Effector memory CD4-positive, alpha-beta T cell (primary cell): ENCODE measurements around the gene PSMB4.
"Not testable (repeated sequence)": the region's sequence is repeated elsewhere in the genome, so short reads cannot be mapped to it uniquely, and the experiment has no call there.

Experiments
- DNase-seq, 3 donors: peaks; one replicate each; pipeline ENCODE4 v3.0.0-alpha.2; 2020
- H3K27ac ChIP-seq: 2 replicates; pipeline ENCODE4 v1.7.0; 2013; ENCODE audit warnings: mild to moderate bottlenecking, low read length, moderate library complexity; ENCODE audit not compliant: insufficient read depth, poor library complexity, severe bottlenecking
- H3K27me3 ChIP-seq: replicated peaks from 2 replicates; pipeline ENCODE4 v1.7.0; 2013; ENCODE audit warnings: mild to moderate bottlenecking, low read length; ENCODE audit not compliant: insufficient read depth, control insufficient read depth, poor library complexity, severe bottlenecking
- H3K36me3 ChIP-seq: 2 replicates; pipeline ENCODE4 v1.7.0; 2013; ENCODE audit warnings: mild to moderate bottlenecking, low read length, moderate library complexity; ENCODE audit not compliant: control insufficient read depth, insufficient read depth
- H3K4me1 ChIP-seq: 2 replicates; pipeline ENCODE4 v1.7.0; 2013; ENCODE audit warnings: low read length, mild to moderate bottlenecking; ENCODE audit not compliant: control insufficient read depth, insufficient read depth, poor library complexity, severe bottlenecking
- H3K4me3 ChIP-seq: 2 replicates; pipeline ENCODE4 v1.7.0; 2013; ENCODE audit warnings: low read length, low read depth, mild to moderate bottlenecking; ENCODE audit not compliant: insufficient read depth, poor library complexity, severe bottlenecking
- H3K9me3 ChIP-seq: 2 replicates; pipeline ENCODE4 v1.7.0; 2013; ENCODE audit warnings: mild to moderate bottlenecking, low read length, moderate library complexity; ENCODE audit not compliant: control insufficient read depth

Gene PSMB4

DNA sequence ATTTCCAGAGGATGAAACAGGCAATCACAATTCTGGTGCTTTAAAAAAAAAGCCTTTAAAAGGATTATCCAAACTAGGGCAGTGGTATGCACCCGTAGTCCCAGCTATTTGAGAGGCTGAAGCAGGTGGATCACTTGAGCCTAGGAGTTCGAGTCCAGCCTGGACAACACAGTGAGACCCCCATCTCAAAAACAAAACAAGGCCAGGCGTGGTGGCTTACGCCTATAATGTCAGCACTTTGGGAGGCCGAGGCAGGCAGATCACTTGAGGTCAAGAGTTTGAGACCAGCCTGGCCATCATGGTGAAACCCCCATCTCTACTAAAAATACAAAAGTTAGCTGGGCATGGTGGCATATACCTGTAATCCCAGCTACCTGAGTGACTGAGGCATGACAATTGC lies 34.5 kb downstream of the PSMB4 start:
- H3K36me3 ChIP-seq: peaks cover 17% of the 10 kb centered on the region
- not testable (repeated sequence) for H3K27ac ChIP-seq, H3K4me1 ChIP-seq, H3K4me3 ChIP-seq, H3K27me3 ChIP-seq, H3K9me3 ChIP-seq, DNase-seq

- Histone ChIP-seq H3K36me3 (peaks cover 4% of the 10 kb centered on the region), H3K27ac (no peak overlapping the region), H3K27me3 (no peaks in the 10 kb centered on the region), H3K4me3 (no peak overlapping the region), H3K4me1 (no peaks in the 10 kb centered on the region), H3K9me3 (no peaks in the 10 kb centered on the region)
- DNase-seq: no peak
These were observed 35.8 kb downstream of the PSMB4 start for GRCh38 chr1:151435174-151435573.

DNA sequence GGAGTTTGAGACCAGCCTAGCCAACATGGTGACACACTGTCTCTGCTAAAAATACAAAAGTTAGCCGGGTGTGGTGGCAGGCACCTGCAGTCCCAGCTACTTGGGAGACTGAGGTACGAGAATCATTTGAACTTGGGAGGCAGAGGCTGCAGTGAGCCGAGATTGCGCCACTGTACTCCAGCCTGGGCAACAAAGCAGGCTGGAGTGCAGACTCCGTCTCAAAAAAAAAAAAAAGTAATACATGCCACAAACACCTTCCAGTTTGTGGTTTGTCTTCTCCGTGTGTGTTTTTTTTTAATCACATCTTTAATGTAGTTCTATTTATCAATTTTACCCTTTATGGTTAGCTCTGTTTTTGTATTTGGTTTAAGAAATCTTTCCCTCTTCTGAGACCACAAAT lies 37.6 kb downstream of the PSMB4 start:
- DNase-seq: no peak
- H3K36me3 ChIP-seq: peaks cover 16% of the 10 kb centered on the region
- H3K27me3 ChIP-seq: no peaks in the 10 kb centered on the region
- no peak overlapping the region for H3K4me3 ChIP-seq
- no peak overlapping the region for H3K27ac ChIP-seq
- H3K4me1 ChIP-seq: no peaks in the 10 kb centered on the region
- no peaks in the 10 kb centered on the region for H3K9me3 ChIP-seq

- DNase-seq, H3K9me3 ChIP-seq, H3K4me1 ChIP-seq, H3K27me3 ChIP-seq, H3K27ac ChIP-seq, H3K4me3 ChIP-seq: not testable (repeated sequence)
- H3K36me3 ChIP-seq: peaks cover 16% of the 10 kb centered on the region
These were observed 38.0 kb downstream of the PSMB4 start for GRCh38 chr1:151437396-151437795.

GRCh38 chr1:151443846-151444782 lies 44.7 kb downstream of the PSMB4 start:
- DNase-seq: peak; percentile 28 to 51 (median 33)
- no peaks in the 10 kb centered on the region for H3K27me3 ChIP-seq
- no peaks in the 10 kb centered on the region for H3K4me1 ChIP-seq
- no peaks in the 10 kb centered on the region for H3K9me3 ChIP-seq
- no peak overlapping the region for H3K27ac ChIP-seq
- H3K36me3 ChIP-seq: peaks cover 13% of the 10 kb centered on the region
- no peak overlapping the region for H3K4me3 ChIP-seq

- Histone ChIP-seq H3K4me3 (no peak overlapping the region), H3K27me3 (no peaks in the 10 kb centered on the region), H3K36me3 (peaks cover 13% of the 10 kb centered on the region), H3K27ac (no peak overlapping the region), H3K4me1 (no peaks in the 10 kb centered on the region), H3K9me3 (no peaks in the 10 kb centered on the region)
- DNase-seq: no peak
These were observed 45.4 kb downstream of the PSMB4 start for GRCh38 chr1:151444783-151445177.

- Histone ChIP-seq H3K9me3 (no peaks in the 10 kb centered on the region), H3K27ac (no peak overlapping the region), H3K4me1 (no peaks in the 10 kb centered on the region), H3K36me3 (no peaks in the 10 kb centered on the region), H3K4me3 (no peak overlapping the region), H3K27me3 (no peaks in the 10 kb centered on the region)
- no peak for DNase-seq
These were observed 48.3 kb downstream of the PSMB4 start for GRCh38 chr1:151447696-151448095.
